Smooth muscle cell (in vitro differentiated cells): ENCODE results near the gene VWA3B. TPM values are rescaled to one million over a fixed set of nuclear protein-coding genes. Genes with fewer than 3 reads are reported as not detected.

Experiments used
- DNase-seq: peaks from one replicate; lab custom pipeline; 2025; ENCODE audit not compliant: unreplicated experiment; lab: John Stamatoyannopoulos, UW
- H2AFZ ChIP-seq: fragments of 200-600 bp; sonication (generic); 2 replicates; pipeline ENCODE4 v1.6.0; 2016; ENCODE audit warnings: antibody characterized with exemption, low read depth, mild to moderate bottlenecking
- H3F3A ChIP-seq: fragments of 200-600 bp; sonication (generic); 2 replicates; pipeline ENCODE4 v1.6.0; 2017; ENCODE audit warnings: antibody characterized with exemption, low read depth
- H3K27ac ChIP-seq: fragments of 200-600 bp; sonication (generic); 2 replicates; pipeline ENCODE4 v1.5.1; 2016; ENCODE audit warnings: low read depth, mild to moderate bottlenecking
- H3K27me3 ChIP-seq: fragments of 200-600 bp; sonication (generic); 2 replicates; pipeline ENCODE4 v1.6.1; 2016; ENCODE audit warnings: low read depth, mild to moderate bottlenecking
- H3K36me3 ChIP-seq: fragments of 200-600 bp; sonication (generic); 2 replicates; pipeline ENCODE4 v1.5.1; 2016; ENCODE audit warnings: low read depth
- H3K4me1 ChIP-seq: fragments of 200-600 bp; sonication (generic); 2 replicates; pipeline ENCODE4 v1.5.1; 2016; ENCODE audit warnings: low read depth
- H3K4me2 ChIP-seq: fragments of 200-600 bp; sonication (generic); 2 replicates; pipeline ENCODE4 v1.6.0; 2016; ENCODE audit warnings: mild to moderate bottlenecking
- H3K4me3 ChIP-seq: fragments of 200-600 bp; sonication (generic); 2 replicates; pipeline ENCODE4 v1.5.1; 2016; ENCODE audit warnings: mild to moderate bottlenecking
- H3K79me2 ChIP-seq: fragments of 200-600 bp; sonication (generic); 2 replicates; pipeline ENCODE4 v1.6.0; 2016; ENCODE audit warnings: low read depth, mild to moderate bottlenecking
- H3K9ac ChIP-seq: fragments of 200-600 bp; sonication (generic); 2 replicates; pipeline ENCODE4 v1.6.0; 2016; ENCODE audit warnings: low read depth
- H3K9me3 ChIP-seq: fragments of 200-600 bp; sonication (generic); replicated peaks from 2 replicates; pipeline ENCODE4 v1.5.1; 2016; ENCODE audit warnings: low read depth
- H4K20me1 ChIP-seq: fragments of 200-600 bp; sonication (generic); 2 replicates; pipeline ENCODE4 v1.6.0; 2016; ENCODE audit warnings: low read depth
- CTCF ChIP-seq: fragments of 200-600 bp; sonication (generic); IDR thresholded peaks from 2 replicates; pipeline ENCODE4 v1.5.1; 2017; ENCODE audit warnings: borderline replicate concordance, mild to moderate bottlenecking, antibody characterized with exemption; ENCODE audit not compliant: insufficient read depth, poor library complexity, severe bottlenecking
- WGBS: methylation state at CpG from one replicate; pipeline ENCODE4 v1.1.7; 2016; ENCODE audit warnings: low lambda C conversion rate; 5-methylcytosine and 5-hydroxymethylcytosine counted together
- polyA plus RNA-seq: library from polyadenylated mRNA; unstranded; fragments of >200 nt; fragmentation: Nextera tagmentation; extraction: Ambion mirVana; gene quantifications from 2 replicates; pipeline ENCODE4 v1.2.1, GENCODE V29; 2016
- total RNA-seq: library from RNA; depleted of rRNA; stranded (reverse); fragments of >200 nt; gene quantifications from 2 replicates; pipeline ENCODE4 v1.2.3, GENCODE V29; 2014

VWA3B gene
- total and polyA plus RNA-seq, 2 experiments from 2014 or later: not detected

GRCh38 chr2:98110741-98111140 is 23.8 kb downstream of the VWA3B start:
- H3F3A ChIP-seq: no peaks in the 10 kb centered on the region
- H3K9ac ChIP-seq: no peak overlapping the region
- H3K79me2 ChIP-seq: no peaks in the 10 kb centered on the region
- TF ChIP-seq CTCF: no peak
- no peak overlapping the region for H3K4me3 ChIP-seq
- no peak overlapping the region for H3K4me2 ChIP-seq
- H3K27me3 ChIP-seq: no peaks in the 10 kb centered on the region
- no peaks in the 10 kb centered on the region for H3K9me3 ChIP-seq
- no peak overlapping the region for H3K27ac ChIP-seq
- DNase-seq: no peak
- WGBS: 73% methylated on average over 2 of the region's 2 CpGs
- H2AFZ ChIP-seq: no peak overlapping the region
- no peaks in the 10 kb centered on the region for H3K36me3 ChIP-seq
- H4K20me1 ChIP-seq: no peaks in the 10 kb centered on the region
- H3K4me1 ChIP-seq: no peaks in the 10 kb centered on the region

DNA sequence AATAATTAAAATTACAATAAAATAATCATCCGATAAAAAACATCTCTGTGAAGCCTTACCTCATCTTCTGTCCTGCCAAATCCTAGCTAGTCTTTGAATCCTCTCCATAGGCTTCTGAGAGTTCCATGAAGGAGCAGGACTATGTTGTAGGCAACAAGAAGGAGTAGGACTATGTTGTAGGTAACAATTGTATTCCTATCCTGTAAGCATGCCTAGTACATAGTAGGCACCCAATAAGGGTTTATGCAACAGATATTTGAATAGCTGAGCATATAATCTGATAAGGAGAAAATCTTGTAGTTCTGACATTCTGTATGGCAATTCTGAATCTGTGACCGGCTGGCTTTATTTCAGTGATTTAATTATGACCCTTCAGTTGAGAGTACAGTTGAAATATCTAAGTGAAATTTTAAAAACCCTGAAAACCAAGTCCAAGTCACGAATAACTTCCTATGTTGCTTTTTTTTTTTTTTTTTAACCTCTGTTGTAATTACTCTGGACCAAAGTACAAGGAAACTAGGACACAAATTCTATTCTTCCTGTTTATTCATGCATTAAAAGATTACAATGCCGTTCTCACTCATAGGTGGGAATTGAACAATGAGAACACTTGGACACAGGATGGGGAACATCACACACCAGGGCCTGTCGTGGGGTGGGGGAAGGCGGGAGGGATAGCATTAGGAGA is 27.8 kb downstream of the VWA3B start:
- H3K27me3 ChIP-seq: no peaks in the 10 kb centered on the region

DNA sequence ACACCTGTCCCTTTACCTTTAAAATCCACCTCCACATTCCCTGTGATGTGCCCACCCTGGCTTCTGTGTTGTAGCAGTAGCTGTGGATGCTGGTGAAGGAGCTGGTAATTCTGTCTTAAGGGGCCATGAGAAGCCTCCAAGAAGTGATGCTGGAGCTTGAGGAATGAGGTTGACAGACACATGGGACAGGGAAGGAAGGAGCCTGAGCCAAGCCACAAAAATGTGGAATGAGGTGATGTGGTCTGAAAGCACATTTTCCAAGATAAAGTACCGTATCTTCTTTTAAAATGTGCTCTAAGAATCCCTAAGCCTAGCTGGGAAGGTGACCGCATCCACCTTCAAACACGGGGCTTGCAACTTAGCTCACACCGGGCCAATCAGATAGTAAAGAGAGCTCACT is 31.2 kb downstream of the VWA3B start:
- H3K4me3 ChIP-seq: no peak overlapping the region
- H2AFZ ChIP-seq: no peak overlapping the region
- H3K9me3 ChIP-seq: no peaks in the 10 kb centered on the region
- no peaks in the 10 kb centered on the region for H3K36me3 ChIP-seq
- H3K27me3 ChIP-seq: peaks cover 4% of the 10 kb centered on the region
- H3F3A ChIP-seq: no peaks in the 10 kb centered on the region
- TF ChIP-seq CTCF: no peak
- H3K9ac ChIP-seq: no peak overlapping the region
- no peaks in the 10 kb centered on the region for H4K20me1 ChIP-seq
- no peak for DNase-seq
- no peak overlapping the region for H3K27ac ChIP-seq
- no peak overlapping the region for H3K4me2 ChIP-seq
- no peaks in the 10 kb centered on the region for H3K79me2 ChIP-seq
- 52% methylated on average over 4 of the region's 4 CpGs for WGBS
- H3K4me1 ChIP-seq: no peaks in the 10 kb centered on the region

More for the DNA sequence above, 27.8 kb downstream of the VWA3B start:
- 90% methylated on average over 6 of the region's 6 CpGs for WGBS
- H3K4me3 ChIP-seq: no peak overlapping the region
- no peaks in the 10 kb centered on the region for H4K20me1 ChIP-seq
- DNase-seq: no peak
- no peak overlapping the region for H3K27ac ChIP-seq
- no peak overlapping the region for H3K9ac ChIP-seq
- no peaks in the 10 kb centered on the region for H3K9me3 ChIP-seq
- no peak for TF ChIP-seq CTCF
- no peaks in the 10 kb centered on the region for H3K4me1 ChIP-seq
- no peaks in the 10 kb centered on the region for H3K36me3 ChIP-seq
- H3K79me2 ChIP-seq: no peaks in the 10 kb centered on the region
- H3K4me2 ChIP-seq: no peak overlapping the region
- H2AFZ ChIP-seq: no peak overlapping the region
- H3F3A ChIP-seq: no peaks in the 10 kb centered on the region

DNA sequence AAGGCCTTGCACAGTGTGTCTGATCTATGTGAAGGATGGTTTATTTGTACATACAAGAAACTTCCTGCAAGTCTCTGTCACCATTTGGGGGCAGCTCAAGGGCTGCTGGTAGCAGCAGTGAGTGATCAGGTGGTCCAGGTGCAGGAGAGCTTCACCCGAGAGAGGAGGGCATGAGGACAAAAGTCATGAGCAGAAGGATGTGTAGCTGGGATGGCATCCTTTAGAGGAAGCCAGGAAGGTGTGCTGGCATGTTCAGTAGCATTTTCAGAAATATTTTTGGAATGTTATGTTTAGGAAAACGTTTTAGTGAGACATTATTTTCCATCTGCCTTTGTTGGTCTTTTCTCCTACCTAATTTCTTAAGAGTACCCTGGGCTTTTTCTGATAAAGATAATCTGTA is 31.9 kb downstream of the VWA3B start:
- H3K9me3 ChIP-seq: no peaks in the 10 kb centered on the region
- no peaks in the 10 kb centered on the region for H3F3A ChIP-seq
- H4K20me1 ChIP-seq: no peaks in the 10 kb centered on the region
- peaks cover 4% of the 10 kb centered on the region for H3K27me3 ChIP-seq
- TF ChIP-seq CTCF: no peak
- DNase-seq: no peak
- no peaks in the 10 kb centered on the region for H3K4me1 ChIP-seq
- H3K79me2 ChIP-seq: no peaks in the 10 kb centered on the region
- H3K27ac ChIP-seq: no peak overlapping the region
- no peak overlapping the region for H3K9ac ChIP-seq
- no peak overlapping the region for H3K4me2 ChIP-seq
- WGBS: 58% methylated on average over 2 of the region's 2 CpGs
- no peaks in the 10 kb centered on the region for H3K36me3 ChIP-seq
- H2AFZ ChIP-seq: no peak overlapping the region
- no peak overlapping the region for H3K4me3 ChIP-seq
